B cell (primary cell): ENCODE measurements around the gene CD36.

Experiments
- CTCF ChIP-seq: fragments of 200-600 bp; IDR thresholded peaks from one replicate; pipeline ENCODE4 v1.8.0; 2022; ENCODE audit warnings: antibody characterized with exemption, mild to moderate bottlenecking
- EZH2 ChIP-seq: IDR thresholded peaks from 2 replicates; pipeline ENCODE4 v1.6.1; 2012; ENCODE audit warnings: borderline replicate concordance, low read depth, mild to moderate bottlenecking, moderate library complexity, low read length; ENCODE audit not compliant: insufficient read depth, poor library complexity, severe bottlenecking

DNA sequence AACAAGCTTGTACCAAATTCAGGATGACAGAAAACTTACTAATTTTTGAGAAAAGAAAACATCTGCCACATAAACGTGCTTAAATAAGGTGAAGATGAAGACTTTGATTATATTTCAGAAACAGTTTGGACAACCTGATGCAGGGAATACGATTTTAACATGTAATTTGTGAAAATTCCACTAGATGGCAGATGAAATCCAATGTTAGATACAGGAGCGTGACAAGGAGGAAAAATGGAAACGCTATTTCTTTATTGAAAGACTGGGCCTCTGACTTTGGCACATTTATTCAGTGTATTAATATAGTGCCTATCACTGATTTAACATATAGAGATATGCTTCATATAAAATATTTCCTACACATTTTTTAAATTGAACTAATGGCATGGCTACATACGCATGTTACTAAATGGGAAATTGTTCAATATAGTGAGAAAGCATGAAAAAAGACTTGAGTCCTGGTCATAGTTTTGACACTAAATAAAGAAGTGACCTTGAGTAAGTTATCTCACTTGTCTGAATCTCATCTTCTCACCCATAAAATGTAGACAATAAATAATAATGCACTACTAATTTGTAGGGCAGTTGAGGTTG, 60.7 kb downstream of the CD36 start:
- TF ChIP-seq CTCF: peak; percentile 78
- no peak for TF ChIP-seq EZH2
